SW 1271 (cell line): ENCODE data around the gene AIF1.
A peak's percentile ranks its signal among the peaks of the same experiment; 100 is the strongest.

Experiments
- DNase-seq, 2 experiments: peaks; one replicate each; lab custom pipeline; 2025; lab: John Stamatoyannopoulos, UW

The AIF1 gene

DNA sequence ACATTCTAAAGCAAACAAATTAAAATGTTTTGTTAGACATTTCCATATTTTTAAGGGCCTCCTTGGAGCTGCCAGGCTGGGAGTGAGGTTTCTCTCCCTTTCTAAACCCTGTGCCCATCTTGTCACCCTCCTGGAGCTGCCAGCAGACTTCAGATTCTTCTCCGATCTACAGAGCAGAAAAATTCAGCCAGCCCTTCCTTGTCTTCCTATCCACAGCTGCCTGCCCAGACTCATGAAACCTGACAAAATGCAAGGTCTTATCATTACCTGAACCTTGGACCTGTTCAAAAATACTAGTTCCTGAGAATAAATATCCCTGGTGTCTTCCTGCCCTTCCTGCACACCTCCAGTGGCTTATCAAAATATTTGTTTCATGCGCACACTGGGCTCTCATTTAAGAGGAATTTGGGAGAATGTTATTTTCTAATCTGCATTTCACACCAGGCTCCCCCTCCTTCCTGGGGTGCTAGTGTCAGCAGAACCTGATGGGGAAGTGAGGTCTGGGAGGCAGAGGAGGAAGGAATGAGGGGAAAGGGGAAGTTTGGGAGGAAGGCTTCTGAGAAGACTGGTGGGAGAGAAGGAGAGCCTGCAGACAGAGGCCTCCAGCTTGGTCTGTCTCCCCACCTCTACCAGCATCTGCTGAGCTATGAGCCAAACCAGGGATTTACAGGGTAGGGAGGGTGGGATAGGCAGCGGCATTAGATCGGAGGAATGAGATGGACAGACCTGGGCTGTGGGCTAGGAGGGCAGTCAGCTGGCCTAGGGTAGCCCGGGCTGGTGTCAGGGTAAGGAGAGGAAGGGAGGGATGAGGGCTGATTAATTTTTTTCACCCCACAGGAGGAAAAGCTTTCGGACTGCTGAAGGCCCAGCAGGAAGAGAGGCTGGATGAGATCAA, at the start of gene AIF1:
TSS of gene AIF1 (plus strand) at position 551 of the 895 bp plus-strand sequence. CDS start at position 647, 96 bp downstream.
- DNase-seq = no peak

DNA sequence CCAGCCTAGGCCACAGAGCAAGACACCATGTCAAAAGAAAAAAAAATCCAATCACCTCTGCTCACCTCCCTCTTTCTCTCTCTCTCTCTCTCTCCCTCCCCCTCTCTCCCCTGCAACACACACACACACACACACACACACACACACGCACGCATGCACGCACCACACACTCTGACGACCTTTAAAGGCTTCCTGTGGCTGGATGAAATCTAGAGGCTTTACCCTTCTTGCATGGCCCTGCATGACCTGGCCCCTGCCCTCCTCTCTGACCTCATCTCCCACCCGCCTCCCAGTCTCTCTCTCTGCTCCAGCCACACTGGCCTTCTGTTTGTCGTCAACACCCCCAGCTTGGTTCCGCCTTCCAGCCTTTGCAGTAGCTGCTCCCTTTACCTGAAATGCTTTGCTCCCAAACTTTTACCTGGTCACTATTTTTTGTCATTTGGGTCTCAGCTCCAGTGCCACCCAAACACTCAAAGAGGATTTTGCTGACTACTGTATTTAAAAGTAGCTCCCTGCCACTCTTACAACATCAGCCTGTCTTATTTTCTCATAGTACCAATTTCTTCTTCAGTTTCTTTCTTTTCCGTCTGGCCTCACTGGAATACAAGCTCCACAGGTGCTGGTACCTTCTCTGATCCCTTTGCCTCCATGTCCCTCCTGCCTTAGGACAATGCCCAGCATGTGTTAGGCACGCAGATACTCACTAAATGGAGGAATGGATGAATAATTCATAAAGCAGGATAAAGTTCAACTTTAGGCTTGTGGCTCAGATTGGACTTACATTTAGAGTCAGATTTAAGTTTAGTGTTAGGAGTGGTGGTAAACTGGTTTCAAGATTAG, 47.3 kb upstream of the AIF1 start:
- DNase-seq = no peak

DNA sequence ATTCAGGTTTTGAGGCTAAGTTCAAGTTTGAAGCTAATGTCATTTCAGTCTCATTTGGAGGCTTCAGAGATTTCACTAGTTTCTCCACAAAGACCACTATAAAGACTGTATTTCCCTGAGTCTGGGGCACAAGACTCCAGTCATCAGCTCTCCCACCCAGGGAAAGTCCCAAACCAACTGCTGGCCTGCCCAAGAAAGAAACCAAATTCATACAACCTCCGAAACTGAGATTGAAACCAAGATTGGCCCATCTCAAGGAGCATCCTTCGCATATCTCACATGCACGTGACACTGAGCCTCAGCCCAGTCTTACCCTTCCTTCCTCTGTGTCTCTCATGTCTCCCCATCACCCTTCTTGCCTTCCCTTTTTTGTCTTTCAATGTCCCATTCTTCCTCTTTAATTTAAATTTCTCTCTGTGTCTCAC, 46.5 kb upstream of the AIF1 start:
- no peak for DNase-seq

DNA sequence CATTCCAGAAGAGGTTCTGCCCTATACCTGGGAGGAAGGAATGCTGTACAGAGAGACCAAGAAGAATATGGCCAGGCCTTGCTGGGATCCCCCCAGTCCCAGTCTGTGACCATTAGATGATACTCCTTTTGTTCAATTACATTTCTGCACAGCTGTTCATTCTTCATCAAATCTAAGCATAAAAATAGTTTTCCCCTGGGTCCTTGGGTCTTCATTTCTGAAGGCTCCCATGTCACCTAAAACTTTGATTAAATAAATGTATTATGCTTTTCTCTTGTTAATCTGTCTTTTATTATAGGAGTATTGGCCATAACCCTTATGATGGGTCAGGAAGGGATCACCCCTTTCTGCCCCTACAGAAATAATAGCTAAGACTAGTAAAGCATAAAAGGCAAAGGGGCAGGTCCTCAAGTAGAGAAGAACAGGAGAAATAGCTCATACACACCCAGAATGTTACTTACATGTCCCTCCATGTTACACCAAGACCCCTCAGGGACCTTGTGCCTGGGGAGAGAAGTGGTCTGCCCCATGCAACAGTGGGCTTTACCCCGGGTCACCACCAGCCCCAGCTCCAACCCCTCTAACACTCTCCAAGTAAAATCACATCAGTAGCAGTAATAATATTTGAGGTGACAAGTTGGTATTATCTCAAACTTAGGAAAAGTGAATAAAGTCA, 45.0 kb upstream of the AIF1 start:
- DNase-seq = no peak

DNA sequence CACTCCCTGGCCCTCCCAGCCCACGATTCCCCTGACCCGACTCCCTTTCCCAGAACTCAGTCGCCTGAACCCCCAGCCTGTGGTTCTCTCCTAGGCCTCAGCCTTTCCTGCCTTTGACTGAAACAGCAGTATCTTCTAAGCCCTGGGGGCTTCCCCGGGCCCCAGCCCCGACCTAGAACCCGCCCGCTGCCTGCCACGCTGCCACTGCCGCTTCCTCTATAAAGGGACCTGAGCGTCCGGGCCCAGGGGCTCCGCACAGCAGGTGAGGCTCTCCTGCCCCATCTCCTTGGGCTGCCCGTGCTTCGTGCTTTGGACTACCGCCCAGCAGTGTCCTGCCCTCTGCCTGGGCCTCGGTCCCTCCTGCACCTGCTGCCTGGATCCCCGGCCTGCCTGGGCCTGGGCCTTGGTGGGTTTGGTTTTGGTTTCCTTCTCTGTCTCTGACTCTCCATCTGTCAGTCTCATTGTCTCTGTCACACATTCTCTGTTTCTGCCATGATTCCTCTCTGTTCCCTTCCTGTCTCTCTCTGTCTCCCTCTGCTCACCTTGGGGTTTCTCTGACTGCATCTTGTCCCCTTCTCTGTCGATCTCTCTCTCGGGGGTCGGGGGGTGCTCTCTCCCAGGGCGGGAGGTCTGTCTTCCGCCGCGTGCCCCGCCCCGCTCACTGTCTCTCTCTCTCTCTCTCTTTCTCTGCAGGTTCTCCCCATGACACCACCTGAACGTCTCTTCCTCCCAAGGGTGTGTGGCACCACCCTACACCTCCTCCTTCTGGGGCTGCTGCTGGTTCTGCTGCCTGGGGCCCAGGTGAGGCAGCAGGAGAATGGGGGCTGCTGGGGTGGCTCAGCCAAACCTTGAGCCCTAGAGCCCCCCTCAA, 42.8 kb upstream of the AIF1 start, which contains the start of gene LTA:
TSS of gene LTA (plus strand) at position 249 of the 871 bp plus-strand sequence. CDS start at position 703, 454 bp downstream.
- DNase-seq = no peak

DNA sequence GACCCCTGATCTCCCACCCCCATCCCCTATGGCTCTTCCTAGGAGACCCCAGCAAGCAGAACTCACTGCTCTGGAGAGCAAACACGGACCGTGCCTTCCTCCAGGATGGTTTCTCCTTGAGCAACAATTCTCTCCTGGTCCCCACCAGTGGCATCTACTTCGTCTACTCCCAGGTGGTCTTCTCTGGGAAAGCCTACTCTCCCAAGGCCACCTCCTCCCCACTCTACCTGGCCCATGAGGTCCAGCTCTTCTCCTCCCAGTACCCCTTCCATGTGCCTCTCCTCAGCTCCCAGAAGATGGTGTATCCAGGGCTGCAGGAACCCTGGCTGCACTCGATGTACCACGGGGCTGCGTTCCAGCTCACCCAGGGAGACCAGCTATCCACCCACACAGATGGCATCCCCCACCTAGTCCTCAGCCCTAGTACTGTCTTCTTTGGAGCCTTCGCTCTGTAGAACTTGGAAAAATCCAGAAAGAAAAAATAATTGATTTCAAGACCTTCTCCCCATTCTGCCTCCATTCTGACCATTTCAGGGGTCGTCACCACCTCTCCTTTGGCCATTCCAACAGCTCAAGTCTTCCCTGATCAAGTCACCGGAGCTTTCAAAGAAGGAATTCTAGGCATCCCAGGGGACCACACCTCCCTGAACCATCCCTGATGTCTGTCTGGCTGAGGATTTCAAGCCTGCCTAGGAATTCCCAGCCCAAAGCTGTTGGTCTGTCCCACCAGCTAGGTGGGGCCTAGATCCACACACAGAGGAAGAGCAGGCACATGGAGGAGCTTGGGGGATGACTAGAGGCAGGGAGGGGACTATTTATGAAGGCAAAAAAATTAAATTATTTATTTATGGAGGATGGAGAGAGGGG, 41.6 kb upstream of the AIF1 start:
- no peak for DNase-seq

DNA sequence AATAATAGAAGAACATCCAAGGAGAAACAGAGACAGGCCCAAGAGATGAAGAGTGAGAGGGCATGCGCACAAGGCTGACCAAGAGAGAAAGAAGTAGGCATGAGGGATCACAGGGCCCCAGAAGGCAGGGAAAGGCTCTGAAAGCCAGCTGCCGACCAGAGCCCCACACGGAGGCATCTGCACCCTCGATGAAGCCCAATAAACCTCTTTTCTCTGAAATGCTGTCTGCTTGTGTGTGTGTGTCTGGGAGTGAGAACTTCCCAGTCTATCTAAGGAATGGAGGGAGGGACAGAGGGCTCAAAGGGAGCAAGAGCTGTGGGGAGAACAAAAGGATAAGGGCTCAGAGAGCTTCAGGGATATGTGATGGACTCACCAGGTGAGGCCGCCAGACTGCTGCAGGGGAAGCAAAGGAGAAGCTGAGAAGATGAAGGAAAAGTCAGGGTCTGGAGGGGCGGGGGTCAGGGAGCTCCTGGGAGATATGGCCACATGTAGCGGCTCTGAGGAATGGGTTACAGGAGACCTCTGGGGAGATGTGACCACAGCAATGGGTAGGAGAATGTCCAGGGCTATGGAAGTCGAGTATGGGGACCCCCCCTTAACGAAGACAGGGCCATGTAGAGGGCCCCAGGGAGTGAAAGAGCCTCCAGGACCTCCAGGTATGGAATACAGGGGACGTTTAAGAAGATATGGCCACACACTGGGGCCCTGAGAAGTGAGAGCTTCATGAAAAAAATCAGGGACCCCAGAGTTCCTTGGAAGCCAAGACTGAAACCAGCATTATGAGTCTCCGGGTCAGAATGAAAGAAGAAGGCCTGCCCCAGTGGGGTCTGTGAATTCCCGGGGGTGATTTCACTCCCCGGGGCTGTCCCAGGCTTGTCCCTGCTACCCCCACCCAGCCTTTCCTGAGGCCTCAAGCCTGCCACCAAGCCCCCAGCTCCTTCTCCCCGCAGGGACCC, 40.6 kb upstream of the AIF1 start:
- DNase-seq = no peak

DNA sequence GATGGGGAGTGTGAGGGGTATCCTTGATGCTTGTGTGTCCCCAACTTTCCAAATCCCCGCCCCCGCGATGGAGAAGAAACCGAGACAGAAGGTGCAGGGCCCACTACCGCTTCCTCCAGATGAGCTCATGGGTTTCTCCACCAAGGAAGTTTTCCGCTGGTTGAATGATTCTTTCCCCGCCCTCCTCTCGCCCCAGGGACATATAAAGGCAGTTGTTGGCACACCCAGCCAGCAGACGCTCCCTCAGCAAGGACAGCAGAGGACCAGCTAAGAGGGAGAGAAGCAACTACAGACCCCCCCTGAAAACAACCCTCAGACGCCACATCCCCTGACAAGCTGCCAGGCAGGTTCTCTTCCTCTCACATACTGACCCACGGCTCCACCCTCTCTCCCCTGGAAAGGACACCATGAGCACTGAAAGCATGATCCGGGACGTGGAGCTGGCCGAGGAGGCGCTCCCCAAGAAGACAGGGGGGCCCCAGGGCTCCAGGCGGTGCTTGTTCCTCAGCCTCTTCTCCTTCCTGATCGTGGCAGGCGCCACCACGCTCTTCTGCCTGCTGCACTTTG, 39.6 kb upstream of the AIF1 start, which contains the start of gene TNF:
TSS of gene TNF (plus strand) at position 231 of the 567 bp plus-strand sequence. CDS start at position 408, 177 bp downstream.
- no peak for DNase-seq

DNA sequence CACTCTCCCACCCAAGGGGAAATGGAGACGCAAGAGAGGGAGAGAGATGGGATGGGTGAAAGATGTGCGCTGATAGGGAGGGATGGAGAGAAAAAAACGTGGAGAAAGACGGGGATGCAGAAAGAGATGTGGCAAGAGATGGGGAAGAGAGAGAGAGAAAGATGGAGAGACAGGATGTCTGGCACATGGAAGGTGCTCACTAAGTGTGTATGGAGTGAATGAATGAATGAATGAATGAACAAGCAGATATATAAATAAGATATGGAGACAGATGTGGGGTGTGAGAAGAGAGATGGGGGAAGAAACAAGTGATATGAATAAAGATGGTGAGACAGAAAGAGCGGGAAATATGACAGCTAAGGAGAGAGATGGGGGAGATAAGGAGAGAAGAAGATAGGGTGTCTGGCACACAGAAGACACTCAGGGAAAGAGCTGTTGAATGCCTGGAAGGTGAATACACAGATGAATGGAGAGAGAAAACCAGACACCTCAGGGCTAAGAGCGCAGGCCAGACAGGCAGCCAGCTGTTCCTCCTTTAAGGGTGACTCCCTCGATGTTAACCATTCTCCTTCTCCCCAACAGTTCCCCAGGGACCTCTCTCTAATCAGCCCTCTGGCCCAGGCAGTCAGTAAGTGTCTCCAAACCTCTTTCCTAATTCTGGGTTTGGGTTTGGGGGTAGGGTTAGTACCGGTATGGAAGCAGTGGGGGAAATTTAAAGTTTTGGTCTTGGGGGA, 38.9 kb upstream of the AIF1 start:
- DNase-seq = no peak

DNA sequence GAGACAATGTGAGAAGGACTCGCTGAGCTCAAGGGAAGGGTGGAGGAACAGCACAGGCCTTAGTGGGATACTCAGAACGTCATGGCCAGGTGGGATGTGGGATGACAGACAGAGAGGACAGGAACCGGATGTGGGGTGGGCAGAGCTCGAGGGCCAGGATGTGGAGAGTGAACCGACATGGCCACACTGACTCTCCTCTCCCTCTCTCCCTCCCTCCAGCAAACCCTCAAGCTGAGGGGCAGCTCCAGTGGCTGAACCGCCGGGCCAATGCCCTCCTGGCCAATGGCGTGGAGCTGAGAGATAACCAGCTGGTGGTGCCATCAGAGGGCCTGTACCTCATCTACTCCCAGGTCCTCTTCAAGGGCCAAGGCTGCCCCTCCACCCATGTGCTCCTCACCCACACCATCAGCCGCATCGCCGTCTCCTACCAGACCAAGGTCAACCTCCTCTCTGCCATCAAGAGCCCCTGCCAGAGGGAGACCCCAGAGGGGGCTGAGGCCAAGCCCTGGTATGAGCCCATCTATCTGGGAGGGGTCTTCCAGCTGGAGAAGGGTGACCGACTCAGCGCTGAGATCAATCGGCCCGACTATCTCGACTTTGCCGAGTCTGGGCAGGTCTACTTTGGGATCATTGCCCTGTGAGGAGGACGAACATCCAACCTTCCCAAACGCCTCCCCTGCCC, 38.0 kb upstream of the AIF1 start:
- DNase-seq = no peak

DNA sequence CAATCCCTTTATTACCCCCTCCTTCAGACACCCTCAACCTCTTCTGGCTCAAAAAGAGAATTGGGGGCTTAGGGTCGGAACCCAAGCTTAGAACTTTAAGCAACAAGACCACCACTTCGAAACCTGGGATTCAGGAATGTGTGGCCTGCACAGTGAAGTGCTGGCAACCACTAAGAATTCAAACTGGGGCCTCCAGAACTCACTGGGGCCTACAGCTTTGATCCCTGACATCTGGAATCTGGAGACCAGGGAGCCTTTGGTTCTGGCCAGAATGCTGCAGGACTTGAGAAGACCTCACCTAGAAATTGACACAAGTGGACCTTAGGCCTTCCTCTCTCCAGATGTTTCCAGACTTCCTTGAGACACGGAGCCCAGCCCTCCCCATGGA, 37.5 kb upstream of the AIF1 start:
- no peak for DNase-seq

DNA sequence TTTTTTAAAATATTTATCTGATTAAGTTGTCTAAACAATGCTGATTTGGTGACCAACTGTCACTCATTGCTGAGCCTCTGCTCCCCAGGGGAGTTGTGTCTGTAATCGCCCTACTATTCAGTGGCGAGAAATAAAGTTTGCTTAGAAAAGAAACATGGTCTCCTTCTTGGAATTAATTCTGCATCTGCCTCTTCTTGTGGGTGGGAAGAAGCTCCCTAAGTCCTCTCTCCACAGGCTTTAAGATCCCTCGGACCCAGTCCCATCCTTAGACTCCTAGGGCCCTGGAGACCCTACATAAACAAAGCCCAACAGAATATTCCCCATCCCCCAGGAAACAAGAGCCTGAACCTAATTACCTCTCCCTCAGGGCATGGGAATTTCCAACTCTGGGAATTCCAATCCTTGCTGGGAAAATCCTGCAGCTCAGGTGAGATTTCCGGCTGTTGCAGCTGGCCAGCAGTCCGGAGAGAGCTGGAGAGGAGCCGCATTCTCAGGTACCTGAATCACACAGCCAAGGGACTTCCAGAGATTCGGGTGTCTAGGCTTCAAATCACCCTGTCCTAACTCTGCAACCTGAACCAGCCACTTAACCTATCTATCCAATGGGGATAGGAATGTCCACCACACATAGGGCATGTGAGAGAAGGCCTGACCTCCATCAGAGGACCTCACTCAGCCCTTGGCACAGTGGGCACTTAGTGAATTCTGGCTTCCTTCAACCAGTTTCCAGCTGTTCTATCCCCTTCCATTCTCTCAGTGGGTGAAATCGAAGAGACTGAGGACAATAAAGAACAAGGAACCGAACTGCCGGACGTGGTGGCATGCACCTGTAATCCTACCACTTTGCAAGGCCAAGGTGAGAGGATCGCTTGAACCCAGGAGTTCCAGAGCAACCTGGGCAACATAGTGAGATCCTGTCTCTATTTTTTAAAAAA, 36.6 kb upstream of the AIF1 start:
- peak in 1 of 2 experiments; percentile 22 for DNase-seq

DNA sequence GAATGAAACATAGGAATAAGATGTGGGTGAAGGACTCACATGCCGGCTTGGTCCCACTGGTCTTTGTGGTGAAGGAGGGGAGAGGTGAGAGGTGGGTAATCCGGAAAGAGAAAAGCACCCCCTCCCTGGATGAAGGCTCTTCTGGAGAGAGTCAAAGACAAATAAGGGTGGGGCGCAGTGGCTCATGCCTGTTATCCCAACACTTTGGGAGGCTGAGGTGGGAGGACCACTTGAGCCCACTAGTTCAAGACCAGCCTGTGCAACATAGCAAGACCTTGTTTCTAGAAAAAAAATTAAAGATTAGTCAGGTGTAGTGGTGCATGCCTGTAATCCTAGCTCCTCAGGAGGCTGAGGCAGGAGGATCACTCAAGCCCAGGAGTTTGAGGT, 35.9 kb upstream of the AIF1 start:
- DNase-seq = no peak

DNA sequence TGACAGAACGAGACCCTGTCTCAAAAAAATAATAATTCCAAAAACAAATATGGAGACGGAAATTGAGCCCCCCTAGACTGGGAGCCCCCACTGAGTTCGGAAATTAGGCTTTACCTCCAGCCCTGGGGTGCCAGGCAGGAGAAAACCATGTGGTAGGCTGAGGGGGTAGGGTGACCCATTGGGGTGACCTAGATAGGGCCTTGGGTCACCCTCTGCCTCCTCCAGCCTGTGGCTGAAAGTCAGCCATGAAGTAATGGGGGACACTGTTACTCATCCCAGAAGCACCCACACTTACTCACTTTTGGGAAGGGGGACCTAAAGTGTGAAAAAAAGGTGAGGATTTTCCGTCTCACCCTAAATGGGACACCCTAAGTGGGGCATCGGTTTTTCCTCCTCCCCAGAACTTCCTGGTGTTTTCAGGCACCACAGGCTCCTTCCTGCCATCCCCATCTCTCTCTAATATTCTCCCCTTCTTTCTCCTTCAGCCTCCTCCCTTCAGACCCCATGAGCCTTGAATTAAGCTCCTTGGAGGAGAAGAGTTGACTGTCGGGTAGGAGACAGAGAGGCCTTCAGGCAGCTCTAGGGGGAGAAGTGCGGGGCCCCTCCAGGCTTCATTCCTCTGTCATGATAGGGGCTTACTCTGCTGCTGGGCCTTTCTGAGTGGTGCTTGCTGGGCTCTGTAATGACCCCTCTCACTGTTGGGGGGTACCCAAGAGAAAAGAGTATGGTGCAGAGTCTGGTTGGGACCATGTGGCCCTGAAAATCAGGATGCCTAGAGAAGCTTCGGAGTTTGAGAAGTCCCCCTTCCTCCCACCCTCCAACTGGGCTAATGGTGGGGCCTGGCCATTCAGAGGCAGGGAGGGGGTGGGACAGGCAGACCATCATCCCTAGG, 35.2 kb upstream of the AIF1 start:
- no peak for DNase-seq

DNA sequence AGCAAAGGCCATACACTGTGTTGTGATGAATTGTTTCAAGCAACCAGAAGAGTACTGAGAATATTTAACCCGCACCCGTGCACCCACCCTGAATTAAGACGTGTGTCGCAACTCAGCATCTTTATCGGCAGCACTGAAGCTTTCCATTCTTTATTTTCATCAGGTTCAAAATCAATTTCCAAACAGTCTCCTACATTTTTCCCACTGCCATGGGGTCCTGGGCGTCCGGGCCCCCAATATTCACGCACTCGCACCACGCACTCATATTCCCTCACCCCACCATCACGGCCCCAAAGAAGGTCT, 34.6 kb upstream of the AIF1 start:
- DNase-seq = no peak
